Mesothelial cell of epicardium (in vitro differentiated cells): Measurements from ENCODE around the gene DOCK11. TPM values are rescaled to one million over a fixed set of nuclear protein-coding genes. Genes with fewer than 3 reads are reported as not detected.

Source experiments
- DNase-seq, 2 experiments: peaks; one replicate each; pipeline ENCODE4 v3.0.0; 2021; ENCODE audit warnings: low spot score in 2 of 2; ENCODE audit not compliant: unreplicated experiment in 2 of 2
- H3K27ac Mint-ChIP-seq: 2 replicates; pipeline ENCODE4 v1.8.0; 2021; ENCODE audit warnings: mixed read lengths
- H3K27me3 Mint-ChIP-seq: 2 replicates; pipeline ENCODE4 v1.8.0; 2021; ENCODE audit warnings: low read depth, mixed read lengths
- H3K36me3 Mint-ChIP-seq: 2 replicates; pipeline ENCODE4 v1.8.0; 2021; ENCODE audit warnings: mixed read lengths
- H3K4me1 Mint-ChIP-seq: 2 replicates; pipeline ENCODE4 v1.8.0; 2021; ENCODE audit warnings: mixed read lengths
- H3K4me3 Mint-ChIP-seq: 2 replicates; pipeline ENCODE4 v1.8.0; 2021; ENCODE audit warnings: mild to moderate bottlenecking, moderate library complexity, mixed read lengths
- H3K9me3 Mint-ChIP-seq: 2 replicates; pipeline ENCODE4 v1.8.0; 2021; ENCODE audit warnings: mixed read lengths
- CTCF ChIP-seq: fragments of 200-600 bp; sonication (generic); IDR thresholded peaks from one replicate; pipeline ENCODE4 v1.5.0; 2021; ENCODE audit warnings: antibody characterized with exemption; ENCODE audit not compliant: unreplicated experiment
- total RNA-seq: library from RNA; stranded (reverse); gene quantifications from 3 replicates; pipeline ENCODE4 v1.2.1, GENCODE V29; 2021

DOCK11 gene
- total RNA-seq, 1 donor from 2014 or later = 56.7 TPM

GRCh38 chrX:118566359-118566758 lies 70.7 kb downstream of the DOCK11 start:
- peaks cover 12% of the 10 kb centered on the region for H3K36me3 Mint-ChIP-seq
- H3K4me3 Mint-ChIP-seq = no peak overlapping the region
- H3K4me1 Mint-ChIP-seq = peaks cover 39% of the 10 kb centered on the region
- no peak for TF ChIP-seq CTCF
- DNase-seq = no peak
- H3K27me3 Mint-ChIP-seq = no peaks in the 10 kb centered on the region
- peak overlapping the region; percentile 81 for H3K27ac Mint-ChIP-seq
- H3K9me3 Mint-ChIP-seq = peaks cover 23% of the 10 kb centered on the region

- no peak for TF ChIP-seq CTCF
- no peak overlapping the region for H3K4me3 Mint-ChIP-seq
- H3K27me3 Mint-ChIP-seq = no peaks in the 10 kb centered on the region
- peaks cover 16% of the 10 kb centered on the region for H3K36me3 Mint-ChIP-seq
- peak overlapping the region; percentile 73 for H3K27ac Mint-ChIP-seq
- H3K9me3 Mint-ChIP-seq = peaks cover 21% of the 10 kb centered on the region
- H3K4me1 Mint-ChIP-seq = peaks cover 29% of the 10 kb centered on the region
- no peak for DNase-seq
Observed at GRCh38 chrX:118569676-118570075, 74.1 kb downstream of the DOCK11 start.

- no peak overlapping the region for H3K4me3 Mint-ChIP-seq
- no peaks in the 10 kb centered on the region for H3K27me3 Mint-ChIP-seq
- peaks cover 17% of the 10 kb centered on the region for H3K36me3 Mint-ChIP-seq
- no peak for TF ChIP-seq CTCF
- peak overlapping the region; percentile 18 for H3K27ac Mint-ChIP-seq
- H3K4me1 Mint-ChIP-seq = peaks cover 28% of the 10 kb centered on the region
- H3K9me3 Mint-ChIP-seq = peaks cover 21% of the 10 kb centered on the region
- no peak for DNase-seq
Observed at GRCh38 chrX:118570209-118570608, 74.6 kb downstream of the DOCK11 start.

- Mint-ChIP-seq H3K27ac (peak overlapping the region; percentile 43), H3K9me3 (peaks cover 18% of the 10 kb centered on the region), H3K4me1 (peaks cover 16% of the 10 kb centered on the region), H3K27me3 (no peaks in the 10 kb centered on the region), H3K4me3 (no peak overlapping the region), H3K36me3 (peaks cover 17% of the 10 kb centered on the region)
- DNase-seq = no peak
- no peak for TF ChIP-seq CTCF
Observed at GRCh38 chrX:118571836-118572235, 76.2 kb downstream of the DOCK11 start.

GRCh38 chrX:118574666-118575065 lies 79.1 kb downstream of the DOCK11 start:
- H3K27ac Mint-ChIP-seq = no peak overlapping the region
- H3K27me3 Mint-ChIP-seq = no peaks in the 10 kb centered on the region
- TF ChIP-seq CTCF = no peak
- peaks cover 13% of the 10 kb centered on the region for H3K9me3 Mint-ChIP-seq
- H3K4me1 Mint-ChIP-seq = peaks cover 18% of the 10 kb centered on the region
- no peak overlapping the region for H3K4me3 Mint-ChIP-seq
- no peak for DNase-seq
- H3K36me3 Mint-ChIP-seq = peaks cover 17% of the 10 kb centered on the region

- H3K27me3 Mint-ChIP-seq = no peaks in the 10 kb centered on the region
- no peak for DNase-seq
Observed at GRCh38 chrX:118577041-118577440, 81.4 kb downstream of the DOCK11 start.

More at GRCh38 chrX:118577041-118577440, 81.4 kb downstream of the DOCK11 start:
- H3K9me3 Mint-ChIP-seq = peaks cover 13% of the 10 kb centered on the region
- H3K4me1 Mint-ChIP-seq = peaks cover 15% of the 10 kb centered on the region
- H3K4me3 Mint-ChIP-seq = no peak overlapping the region
- H3K27ac Mint-ChIP-seq = no peak overlapping the region
- H3K36me3 Mint-ChIP-seq = peaks cover 17% of the 10 kb centered on the region
- no peak for TF ChIP-seq CTCF
